HG03097 (cell line): ENCODE data around the gene SNAP23.

Experiments used
- ATAC-seq: cut with Tn5 transposase; IDR thresholded peaks from one replicate; pipeline ENCODE4 v1.9.1; 2021; ENCODE audit not compliant: unreplicated experiment, low FRiP score

SNAP23 gene

GRCh38 chr15:42494998-42495360, 455 bp upstream of the SNAP23 start:
- no peak for ATAC-seq

DNA sequence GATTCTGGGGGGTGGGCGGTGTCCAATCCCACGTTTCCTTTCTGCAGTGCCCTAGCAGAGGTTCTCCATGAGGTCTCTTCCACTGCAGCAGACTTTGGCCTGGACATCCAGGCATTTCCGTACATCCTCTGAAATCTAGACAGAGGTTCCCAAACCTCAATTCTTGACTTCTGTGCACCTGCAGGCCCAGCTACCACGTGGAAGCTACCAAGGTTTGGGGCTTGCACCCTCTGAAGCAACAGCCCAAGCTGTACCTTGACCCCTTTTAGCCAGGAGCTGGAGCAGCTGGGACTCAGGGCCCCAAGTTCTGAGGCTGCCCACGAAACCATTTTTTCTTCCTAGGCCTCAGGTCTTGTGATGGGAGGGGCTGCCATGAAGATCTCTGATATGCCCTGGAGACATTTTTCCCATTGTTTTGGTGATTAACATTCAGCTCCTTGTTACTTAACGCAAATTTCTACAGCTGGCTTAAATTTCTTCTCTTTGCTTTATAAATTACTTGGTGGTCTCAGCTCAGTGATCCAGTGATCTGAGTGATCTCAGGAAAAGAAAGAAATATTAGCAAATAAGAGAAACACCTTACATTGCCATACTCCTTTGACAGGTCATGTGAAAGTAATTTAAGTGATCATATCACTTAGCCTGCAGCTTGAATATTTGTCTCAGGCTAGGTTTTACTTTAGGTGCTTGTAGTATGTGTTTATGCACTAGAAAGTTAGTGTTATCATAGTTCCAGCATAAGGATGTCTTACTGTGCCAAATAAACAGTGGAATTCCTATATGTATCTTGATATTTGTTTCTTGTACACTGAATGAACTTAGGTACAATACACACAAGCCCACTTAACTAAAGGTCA, 3.0 kb downstream of the SNAP23 start:
- ATAC-seq = no peak

GRCh38 chr15:42499858-42500609, 4.6 kb downstream of the SNAP23 start:
- ATAC-seq = no peak

DNA sequence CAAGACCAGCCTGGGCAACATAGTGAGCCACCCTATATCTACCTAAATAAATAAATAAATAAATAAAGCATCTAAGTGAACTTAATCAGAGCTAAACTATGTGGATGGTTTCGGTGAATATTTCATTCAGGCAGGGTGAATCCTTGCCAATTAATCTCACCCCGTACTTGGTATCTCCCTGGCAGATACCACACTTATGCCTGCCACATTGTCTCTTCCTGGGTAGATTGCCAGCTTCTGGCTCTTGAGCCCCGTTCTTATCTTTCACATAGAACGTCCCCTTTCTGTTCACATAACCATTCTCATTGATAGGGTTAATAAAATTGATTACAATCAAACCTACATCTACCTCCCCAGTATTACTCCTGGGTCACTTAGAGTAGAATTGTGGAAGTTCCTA, 7.0 kb downstream of the SNAP23 start:
- no peak for ATAC-seq

- no peak for ATAC-seq
Measured at GRCh38 chr15:42503825-42504224, 8.4 kb downstream of the SNAP23 start.

- no peak for ATAC-seq
Measured at GRCh38 chr15:42504631-42505030, 9.2 kb downstream of the SNAP23 start.

DNA sequence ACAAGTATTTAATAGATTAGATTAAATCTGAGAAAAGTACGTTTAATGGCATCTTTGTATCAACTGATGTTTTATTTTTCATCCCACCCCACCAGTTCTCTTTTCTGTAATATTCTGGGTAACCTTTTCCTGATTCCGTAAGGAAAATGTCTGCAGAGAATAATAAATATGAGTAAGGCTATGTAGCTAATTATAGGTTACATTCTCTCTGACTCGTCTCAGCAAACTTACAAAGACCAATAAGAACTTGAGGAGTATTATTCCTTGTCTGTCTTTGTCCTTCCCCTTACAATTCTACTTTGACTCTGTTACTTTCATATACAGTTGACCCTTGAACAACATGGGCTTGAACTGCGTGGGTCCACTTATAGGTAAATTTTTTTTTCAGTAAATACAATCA, 12.1 kb downstream of the SNAP23 start:
- ATAC-seq = no peak

GRCh38 chr15:42508263-42508690, 12.8 kb downstream of the SNAP23 start:
- no peak for ATAC-seq

- no peak for ATAC-seq
Measured at GRCh38 chr15:42510258-42511006, 15.0 kb downstream of the SNAP23 start.

DNA sequence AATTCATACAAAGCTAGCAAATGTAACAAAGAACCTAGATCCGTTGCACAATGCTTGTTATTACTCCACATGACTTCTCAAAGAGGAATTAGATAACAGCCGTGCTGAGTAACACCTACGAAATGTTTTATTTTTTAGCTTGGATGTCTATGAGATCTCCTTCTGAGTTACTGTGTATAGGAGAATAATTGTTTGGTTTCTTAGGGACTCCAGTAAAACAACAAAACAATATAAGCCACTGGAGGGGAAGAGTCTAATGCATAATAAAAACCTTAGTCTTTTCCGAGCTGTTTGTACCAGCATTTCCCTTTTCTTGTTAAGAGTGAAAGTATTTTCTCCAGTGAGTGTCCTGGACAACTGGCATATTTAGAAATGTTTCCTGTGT, 15.6 kb downstream of the SNAP23 start:
- no peak for ATAC-seq

DNA sequence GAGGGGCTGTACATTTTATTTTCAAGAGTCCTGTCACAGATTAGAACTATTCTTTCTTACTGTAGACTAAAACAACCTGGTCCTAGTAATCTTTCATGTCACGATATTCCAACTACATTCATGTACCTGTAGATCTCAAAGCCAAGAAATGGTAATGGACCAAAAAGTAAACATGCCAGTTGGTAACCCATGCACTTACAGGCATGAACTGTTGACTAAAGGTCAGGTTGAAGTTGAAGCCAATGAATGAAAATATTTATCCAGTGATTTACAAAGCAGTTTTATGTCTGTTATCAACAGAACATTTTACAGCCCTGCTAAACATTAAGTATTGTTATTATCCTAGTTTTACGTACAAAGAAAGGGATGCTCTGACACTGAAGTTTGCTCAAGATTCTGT, 27.9 kb downstream of the SNAP23 start:
- ATAC-seq = no peak

GRCh38 chr15:42528970-42529369, 33.5 kb downstream of the SNAP23 start:
- no peak for ATAC-seq

- no peak for ATAC-seq
Measured at GRCh38 chr15:42533246-42533645, 37.8 kb downstream of the SNAP23 start.

DNA sequence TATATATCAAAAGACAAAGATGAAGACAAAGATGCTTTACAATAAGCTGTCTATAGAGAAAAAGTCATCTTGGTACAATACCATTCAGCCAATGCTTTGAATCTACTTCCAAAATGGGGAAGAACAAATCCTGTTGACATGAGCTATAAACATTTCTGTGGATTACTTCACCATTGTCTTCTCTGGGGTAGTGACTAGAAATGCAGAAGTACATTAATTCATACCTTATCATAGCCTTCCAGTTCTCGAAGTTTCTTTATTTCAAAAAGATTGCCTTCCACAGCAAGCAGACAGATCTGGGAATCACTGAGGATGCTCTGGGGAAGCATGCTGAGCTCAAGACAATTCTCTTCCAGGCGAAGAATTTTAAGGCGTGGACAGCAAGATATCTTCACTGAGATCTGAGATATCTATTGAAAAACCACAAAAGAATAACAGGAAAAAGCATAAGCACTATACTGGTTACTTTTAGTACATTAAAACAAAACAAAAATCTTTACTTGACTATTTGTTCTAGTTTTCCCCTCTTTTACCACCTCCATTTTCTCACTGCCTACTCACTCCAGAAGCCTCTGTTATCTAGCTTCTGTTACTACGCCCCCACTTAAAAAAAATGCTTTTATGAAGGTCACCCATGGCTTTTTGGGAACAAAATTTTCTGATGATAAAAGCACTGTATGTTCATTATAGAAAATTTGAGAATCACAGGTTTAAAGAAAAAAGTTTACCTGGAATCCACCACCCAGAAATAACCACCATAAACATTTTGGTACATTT, 49.6 kb downstream of the SNAP23 start:
- ATAC-seq = no peak

DNA sequence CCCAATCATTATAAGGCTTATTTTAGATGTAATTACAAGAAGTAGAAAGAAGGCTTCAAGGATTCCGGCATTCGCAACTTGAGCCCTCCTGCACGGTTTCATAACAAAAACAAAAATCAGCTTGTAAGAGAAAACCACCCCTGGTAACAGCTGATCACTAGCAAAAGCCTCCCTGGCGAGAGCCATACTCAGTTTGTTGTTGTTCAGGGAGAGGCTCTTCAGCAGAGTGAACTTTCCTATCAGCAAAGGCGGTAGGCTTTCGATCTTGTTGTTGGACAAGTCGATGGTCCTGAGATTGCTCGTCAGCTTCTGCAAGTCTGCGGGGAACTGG, 52.4 kb downstream of the SNAP23 start:
- ATAC-seq = no peak

GRCh38 chr15:42548249-42549031, 53.0 kb downstream of the SNAP23 start, which contains the start of the genes HAUS2 and LRRC57:
TSS of gene HAUS2 (plus strand) at chr15:42548838. CDS start at chr15:42548873, 35 bp downstream.
TSS of gene LRRC57 (minus strand) at chr15:42548793. CDS start at chr15:42548434, 359 bp downstream.
- peak; percentile 76 for ATAC-seq

- no peak for ATAC-seq
Measured at GRCh38 chr15:42549032-42549491, 53.6 kb downstream of the SNAP23 start.

DNA sequence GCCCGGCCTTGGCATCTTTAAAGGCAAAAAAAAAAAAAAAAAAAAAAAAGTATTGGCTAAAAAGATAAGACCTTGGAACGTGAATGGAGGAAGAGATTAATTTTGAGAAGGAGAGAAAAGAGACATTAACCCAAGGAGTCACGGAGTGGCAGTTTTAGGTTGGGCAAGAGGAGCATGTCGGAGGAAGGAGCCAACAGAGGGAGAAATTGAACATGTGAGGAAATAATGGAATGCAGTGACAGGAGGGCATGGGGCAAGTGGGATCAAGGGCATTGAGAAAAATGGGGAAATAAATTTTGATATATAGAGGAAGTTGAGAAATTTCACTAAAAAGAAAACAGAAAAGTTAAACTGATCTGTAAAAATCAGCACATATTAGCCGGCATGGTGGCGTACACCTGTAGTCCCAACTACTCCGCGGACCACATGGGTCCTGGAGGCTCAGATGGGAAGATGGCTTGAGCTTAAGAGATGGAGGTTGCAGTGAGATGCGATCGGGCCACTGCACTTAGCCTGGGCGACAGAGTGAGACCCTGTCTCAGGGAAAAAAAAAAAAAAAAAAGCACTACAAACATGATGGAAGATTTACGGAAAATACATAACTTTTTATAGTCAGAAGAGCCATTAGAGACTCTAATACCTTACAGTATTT, 54.4 kb downstream of the SNAP23 start:
- no peak for ATAC-seq

- no peak for ATAC-seq
Measured at GRCh38 chr15:42553554-42553953, 58.1 kb downstream of the SNAP23 start.
